ENCODE data around the gene NAA10.

NAA10 gene

DNA sequence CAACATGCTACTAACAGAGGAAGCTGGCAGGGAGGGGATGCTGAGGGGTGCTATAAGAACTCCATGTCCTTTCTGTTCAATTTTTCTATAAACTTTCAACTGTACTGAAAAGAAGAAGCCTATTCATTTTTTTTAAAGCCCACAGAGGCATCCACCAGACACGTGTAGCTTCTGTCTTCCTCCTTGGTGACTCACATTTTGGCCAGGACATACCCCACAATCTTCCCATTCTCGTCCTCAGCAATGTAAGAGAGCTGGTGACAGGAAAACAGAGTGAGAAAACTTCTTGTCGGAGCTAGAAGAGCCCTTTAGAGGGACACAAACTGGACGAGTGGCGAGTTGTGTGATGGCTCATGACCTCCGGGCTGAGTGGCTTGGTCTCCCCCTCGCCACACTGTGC lies 1.1 kb downstream of the NAA10 start:
- ChIA-PET POLR2A (interaction anchor here (0.9 to 2.7 kb wide), 6 partner anchors 9 to 39 kb away, joined by 3 to 21 read pairs (median 4); partner anchors contain the start of genes HCFC1 and TMEM187), CTCF (interaction anchor here (1.3 to 14.7 kb wide), 4 partner anchors 8 to 168 kb away, joined by 3 to 267 read pairs (median 14); partner anchors contain the start of gene RENBP)
- TF ChIP-seq OVOL3 (tag by site-specific recombination; IDR thresholded peaks at IDR 0.05) (no peak), YY1 (tag by site-specific recombination; IDR thresholded peaks at IDR 0.05) (no peak), ZNF654 (tag by site-specific recombination; IDR thresholded peaks at IDR 0.05; ENCODE audit: low read depth) (no peak), ZNF239 (tag by site-specific recombination; IDR thresholded peaks at IDR 0.05) (no peak)
- peaks cover 14% of the 10 kb centered on the region; the same call in 1 of the 2 replicates for H3K4me1 ChIP-seq (ENCODE audit: control insufficient read depth, insufficient read depth, low read length)
- H3K4me3 ChIP-seq (ENCODE audit: low read depth, low read length) = peak overlapping the region; percentile 88
- no peaks in the 10 kb centered on the region for H3K9me3 ChIP-seq (ENCODE audit: control insufficient read depth, insufficient read depth, low read depth, low read length)
- H3K36me3 ChIP-seq (ENCODE audit: control insufficient read depth in 2 of 2, insufficient read depth in 1 of 2, low read length in 2 of 2) = peaks cover 23 to 48% of the 10 kb centered on the region in 2 experiments
- H3K27ac ChIP-seq (ENCODE audit: extremely low read depth, low read depth, low read length) = peak overlapping the region; percentile 85; the same call in 1 of the 2 replicates

DNA sequence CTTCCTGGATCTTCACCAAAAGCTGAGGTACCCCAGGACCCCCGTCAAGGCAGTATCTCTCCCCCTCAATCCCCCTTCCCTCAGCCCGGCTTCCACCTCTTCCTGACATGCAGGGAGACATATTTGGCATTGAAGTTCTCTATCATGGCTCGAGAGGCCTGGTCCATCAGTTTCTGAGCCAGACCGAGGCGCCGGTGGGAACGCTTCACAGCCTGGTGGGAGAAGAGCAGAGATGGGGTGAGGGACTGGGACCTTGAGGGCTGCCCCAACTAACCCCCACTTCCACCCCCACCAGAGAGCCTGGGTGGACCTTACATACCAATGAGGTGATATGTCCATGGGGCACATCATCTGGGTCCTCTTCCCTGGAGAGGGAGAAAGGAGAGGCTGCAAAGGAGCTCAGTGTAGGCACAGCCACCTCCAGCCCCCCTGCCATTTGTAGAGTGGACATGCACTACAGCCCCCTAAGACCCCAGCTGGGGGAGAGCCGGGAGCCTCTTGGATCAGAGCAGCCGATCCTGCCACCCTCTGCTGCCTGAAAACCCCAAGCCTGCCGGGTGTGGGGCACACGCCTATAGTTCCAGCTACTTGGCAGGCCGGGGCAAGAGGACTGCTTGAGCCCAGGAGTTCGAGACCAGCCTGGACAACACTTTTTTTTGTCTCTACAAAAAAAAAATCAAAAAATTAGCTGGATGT lies 2.5 kb downstream of the NAA10 start:
- TF ChIP-seq, protein P1, sequence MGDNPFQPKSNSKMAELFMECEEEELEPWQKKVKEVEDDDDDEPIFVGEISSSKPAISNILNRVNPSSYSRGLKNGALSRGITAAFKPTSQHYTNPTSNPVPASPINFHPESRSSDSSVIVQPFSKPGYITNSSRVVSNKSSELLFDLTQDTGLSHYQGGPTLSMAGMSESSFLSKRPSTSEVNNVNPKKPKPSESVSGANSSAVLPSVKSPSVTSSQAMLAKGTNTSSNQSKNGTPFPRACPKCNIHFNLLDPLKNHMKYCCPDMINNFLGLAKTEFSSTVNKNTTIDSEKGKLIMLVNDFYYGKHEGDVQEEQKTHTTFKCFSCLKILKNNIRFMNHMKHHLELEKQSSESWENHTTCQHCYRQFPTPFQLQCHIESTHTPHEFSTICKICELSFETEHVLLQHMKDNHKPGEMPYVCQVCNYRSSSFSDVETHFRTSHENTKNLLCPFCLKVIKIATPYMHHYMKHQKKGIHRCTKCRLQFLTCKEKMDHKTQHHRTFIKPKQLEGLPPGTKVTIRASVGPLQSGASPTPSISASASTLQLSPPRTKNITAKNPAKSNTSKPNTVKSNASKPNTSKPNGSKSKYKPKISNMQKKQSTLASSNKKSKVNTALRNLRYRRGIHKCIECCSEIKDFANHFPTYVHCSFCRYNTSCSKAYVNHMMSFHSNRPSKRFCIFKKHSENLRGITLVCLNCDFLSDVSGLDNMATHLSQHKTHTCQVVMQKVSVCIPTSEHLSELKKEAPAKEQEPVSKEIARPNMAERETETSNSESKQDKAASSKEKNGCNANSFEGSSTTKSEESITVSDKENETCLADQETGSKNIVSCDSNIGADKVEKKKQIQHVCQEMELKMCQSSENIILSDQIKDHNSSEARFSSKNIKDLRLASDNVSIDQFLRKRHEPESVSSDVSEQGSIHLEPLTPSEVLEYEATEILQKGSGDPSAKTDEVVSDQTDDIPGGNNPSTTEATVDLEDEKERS (tag by site-specific recombination; IDR thresholded peaks at IDR 0.05) = no peak
- no peak for TF ChIP-seq HOXD13 (CRISPR knock-in tag; IDR thresholded peaks at IDR 0.05; ENCODE audit: borderline replicate concordance)
- TF ChIP-seq, protein P2, sequence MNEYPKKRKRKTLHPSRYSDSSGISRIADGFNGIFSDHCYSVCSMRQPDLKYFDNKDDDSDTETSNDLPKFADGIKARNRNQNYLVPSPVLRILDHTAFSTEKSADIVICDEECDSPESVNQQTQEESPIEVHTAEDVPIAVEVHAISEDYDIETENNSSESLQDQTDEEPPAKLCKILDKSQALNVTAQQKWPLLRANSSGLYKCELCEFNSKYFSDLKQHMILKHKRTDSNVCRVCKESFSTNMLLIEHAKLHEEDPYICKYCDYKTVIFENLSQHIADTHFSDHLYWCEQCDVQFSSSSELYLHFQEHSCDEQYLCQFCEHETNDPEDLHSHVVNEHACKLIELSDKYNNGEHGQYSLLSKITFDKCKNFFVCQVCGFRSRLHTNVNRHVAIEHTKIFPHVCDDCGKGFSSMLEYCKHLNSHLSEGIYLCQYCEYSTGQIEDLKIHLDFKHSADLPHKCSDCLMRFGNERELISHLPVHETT (tag by site-specific recombination; IDR thresholded peaks at IDR 0.05) = no peak
- no peak for TF ChIP-seq ZNF239 (tag by site-specific recombination; IDR thresholded peaks at IDR 0.05)
- no peak for TF ChIP-seq ZNF510 (tag by site-specific recombination; IDR thresholded peaks at IDR 0.05; ENCODE audit: insufficient replicate concordance)
- TF ChIP-seq ZFHX2 (tag by site-specific recombination; conservative IDR thresholded peaks at IDR 0.05) = no peak
- TF ChIP-seq, protein P3, sequence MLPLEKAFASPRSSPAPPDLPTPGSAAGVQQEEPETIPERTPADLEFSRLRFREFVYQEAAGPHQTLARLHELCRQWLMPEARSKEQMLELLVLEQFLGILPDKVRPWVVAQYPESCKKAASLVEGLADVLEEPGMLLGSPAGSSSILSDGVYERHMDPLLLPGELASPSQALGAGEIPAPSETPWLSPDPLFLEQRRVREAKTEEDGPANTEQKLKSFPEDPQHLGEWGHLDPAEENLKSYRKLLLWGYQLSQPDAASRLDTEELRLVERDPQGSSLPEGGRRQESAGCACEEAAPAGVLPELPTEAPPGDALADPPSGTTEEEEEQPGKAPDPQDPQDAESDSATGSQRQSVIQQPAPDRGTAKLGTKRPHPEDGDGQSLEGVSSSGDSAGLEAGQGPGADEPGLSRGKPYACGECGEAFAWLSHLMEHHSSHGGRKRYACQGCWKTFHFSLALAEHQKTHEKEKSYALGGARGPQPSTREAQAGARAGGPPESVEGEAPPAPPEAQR (tag by site-specific recombination; IDR thresholded peaks at IDR 0.05) = no peak
- no peak for TF ChIP-seq ZNF248 (tag by site-specific recombination; IDR thresholded peaks at IDR 0.05)
- TF ChIP-seq, protein P4, sequence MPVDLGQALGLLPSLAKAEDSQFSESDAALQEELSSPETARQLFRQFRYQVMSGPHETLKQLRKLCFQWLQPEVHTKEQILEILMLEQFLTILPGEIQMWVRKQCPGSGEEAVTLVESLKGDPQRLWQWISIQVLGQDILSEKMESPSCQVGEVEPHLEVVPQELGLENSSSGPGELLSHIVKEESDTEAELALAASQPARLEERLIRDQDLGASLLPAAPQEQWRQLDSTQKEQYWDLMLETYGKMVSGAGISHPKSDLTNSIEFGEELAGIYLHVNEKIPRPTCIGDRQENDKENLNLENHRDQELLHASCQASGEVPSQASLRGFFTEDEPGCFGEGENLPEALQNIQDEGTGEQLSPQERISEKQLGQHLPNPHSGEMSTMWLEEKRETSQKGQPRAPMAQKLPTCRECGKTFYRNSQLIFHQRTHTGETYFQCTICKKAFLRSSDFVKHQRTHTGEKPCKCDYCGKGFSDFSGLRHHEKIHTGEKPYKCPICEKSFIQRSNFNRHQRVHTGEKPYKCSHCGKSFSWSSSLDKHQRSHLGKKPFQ (tag by site-specific recombination; IDR thresholded peaks at IDR 0.05) = no peak
- no peak for TF ChIP-seq YY2 (tag by site-specific recombination; IDR thresholded peaks at IDR 0.05)
- TF ChIP-seq, protein P5, sequence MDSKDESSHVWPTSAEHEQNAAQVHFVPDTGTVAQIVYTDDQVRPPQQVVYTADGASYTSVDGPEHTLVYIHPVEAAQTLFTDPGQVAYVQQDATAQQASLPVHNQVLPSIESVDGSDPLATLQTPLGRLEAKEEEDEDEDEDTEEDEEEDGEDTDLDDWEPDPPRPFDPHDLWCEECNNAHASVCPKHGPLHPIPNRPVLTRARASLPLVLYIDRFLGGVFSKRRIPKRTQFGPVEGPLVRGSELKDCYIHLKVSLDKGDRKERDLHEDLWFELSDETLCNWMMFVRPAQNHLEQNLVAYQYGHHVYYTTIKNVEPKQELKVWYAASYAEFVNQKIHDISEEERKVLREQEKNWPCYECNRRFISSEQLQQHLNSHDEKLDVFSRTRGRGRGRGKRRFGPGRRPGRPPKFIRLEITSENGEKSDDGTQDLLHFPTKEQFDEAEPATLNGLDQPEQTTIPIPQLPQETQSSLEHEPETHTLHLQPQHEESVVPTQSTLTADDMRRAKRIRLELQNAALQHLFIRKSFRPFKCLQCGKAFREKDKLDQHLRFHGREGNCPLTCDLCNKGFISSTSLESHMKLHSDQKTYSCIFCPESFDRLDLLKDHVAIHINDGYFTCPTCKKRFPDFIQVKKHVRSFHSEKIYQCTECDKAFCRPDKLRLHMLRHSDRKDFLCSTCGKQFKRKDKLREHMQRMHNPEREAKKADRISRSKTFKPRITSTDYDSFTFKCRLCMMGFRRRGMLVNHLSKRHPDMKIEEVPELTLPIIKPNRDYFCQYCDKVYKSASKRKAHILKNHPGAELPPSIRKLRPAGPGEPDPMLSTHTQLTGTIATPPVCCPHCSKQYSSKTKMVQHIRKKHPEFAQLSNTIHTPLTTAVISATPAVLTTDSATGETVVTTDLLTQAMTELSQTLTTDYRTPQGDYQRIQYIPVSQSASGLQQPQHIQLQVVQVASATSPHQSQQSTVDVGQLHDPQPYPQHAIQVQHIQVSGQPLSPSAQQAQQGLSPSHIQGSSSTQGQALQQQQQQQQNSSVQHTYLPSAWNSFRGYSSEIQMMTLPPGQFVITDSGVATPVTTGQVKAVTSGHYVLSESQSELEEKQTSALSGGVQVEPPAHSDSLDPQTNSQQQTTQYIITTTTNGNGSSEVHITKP (tag by site-specific recombination; IDR thresholded peaks at IDR 0.05) = no peak
- TF ChIP-seq ZNF549 (tag by site-specific recombination; IDR thresholded peaks at IDR 0.05) = no peak
- TF ChIP-seq, protein P6, sequence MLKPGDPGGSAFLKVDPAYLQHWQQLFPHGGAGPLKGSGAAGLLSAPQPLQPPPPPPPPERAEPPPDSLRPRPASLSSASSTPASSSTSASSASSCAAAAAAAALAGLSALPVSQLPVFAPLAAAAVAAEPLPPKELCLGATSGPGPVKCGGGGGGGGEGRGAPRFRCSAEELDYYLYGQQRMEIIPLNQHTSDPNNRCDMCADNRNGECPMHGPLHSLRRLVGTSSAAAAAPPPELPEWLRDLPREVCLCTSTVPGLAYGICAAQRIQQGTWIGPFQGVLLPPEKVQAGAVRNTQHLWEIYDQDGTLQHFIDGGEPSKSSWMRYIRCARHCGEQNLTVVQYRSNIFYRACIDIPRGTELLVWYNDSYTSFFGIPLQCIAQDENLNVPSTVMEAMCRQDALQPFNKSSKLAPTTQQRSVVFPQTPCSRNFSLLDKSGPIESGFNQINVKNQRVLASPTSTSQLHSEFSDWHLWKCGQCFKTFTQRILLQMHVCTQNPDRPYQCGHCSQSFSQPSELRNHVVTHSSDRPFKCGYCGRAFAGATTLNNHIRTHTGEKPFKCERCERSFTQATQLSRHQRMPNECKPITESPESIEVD (tag by site-specific recombination; IDR thresholded peaks at IDR 0.05) = no peak
- Histone ChIP-seq H3K36me3 (ENCODE audit: control insufficient read depth in 2 of 2, insufficient read depth in 1 of 2, low read length in 2 of 2) (peaks cover 23 to 48% of the 10 kb centered on the region in 2 experiments), H3K9me3 (ENCODE audit: control insufficient read depth, insufficient read depth, low read depth, low read length) (no peaks in the 10 kb centered on the region), H3K27ac (ENCODE audit: extremely low read depth, low read depth, low read length) (no peak overlapping the region), H3K4me1 (ENCODE audit: control insufficient read depth, insufficient read depth, low read length) (peaks cover 17% of the 10 kb centered on the region), H3K4me3 (ENCODE audit: low read depth, low read length) (no peak overlapping the region)
- CTCF ChIA-PET = interaction anchor here (0.8 to 14.7 kb wide), 5 partner anchors 9 to 168 kb away, joined by 3 to 267 read pairs (median 3); partner anchors contain the start of genes PLXNB3 and RENBP
- POLR2A ChIA-PET = interaction anchor here (1.5 kb wide), 1 partner anchor 39 kb away, joined by 3 read pairs; the partner anchor contains the start of gene HCFC1
